RWPE2 (cell line): ENCODE measurements around the gene LAMA1.

ENCODE experiments used
- ATAC-seq: fragments of 200-7000 bp; cut with Tn5 transposase; 3 replicates; pipeline ENCODE4 v1.9.1; 2021; ENCODE audit warnings: low read depth
- DNase-seq: peaks from one replicate; pipeline ENCODE4 v3.0.0-alpha.2; 2020; ENCODE audit warnings: low spot score
- H3K27ac ChIP-seq: fragments of 450-650 bp; 2 replicates; pipeline ENCODE4 v1.5.1; 2017; ENCODE audit warnings: mild to moderate bottlenecking; ENCODE audit not compliant: poor library complexity, severe bottlenecking
- H3K27me3 ChIP-seq: fragments of 250-450 bp; sonication (Bioruptor Pico); 2 replicates; pipeline ENCODE4 v1.5.1; 2021; ENCODE audit warnings: mild to moderate bottlenecking, moderate library complexity; ENCODE audit not compliant: insufficient read depth, poor library complexity, severe bottlenecking
- H3K36me3 ChIP-seq: fragments of 250-450 bp; sonication (Bioruptor Pico); 2 replicates; pipeline ENCODE4 v1.5.1; 2020; ENCODE audit warnings: low read depth, mild to moderate bottlenecking, moderate library complexity
- H3K4me1 ChIP-seq: fragments of 250-450 bp; sonication (Bioruptor Pico); 2 replicates; pipeline ENCODE4 v1.5.1; 2021; ENCODE audit warnings: mild to moderate bottlenecking, moderate library complexity; ENCODE audit not compliant: insufficient read depth, poor library complexity, severe bottlenecking
- H3K4me3 ChIP-seq: fragments of 250-450 bp; sonication (Bioruptor Pico); 2 replicates; pipeline ENCODE4 v1.5.1; 2021; ENCODE audit warnings: mild to moderate bottlenecking, moderate library complexity; ENCODE audit not compliant: severe bottlenecking
- H3K9me3 ChIP-seq: fragments of 250-450 bp; sonication (Bioruptor Pico); 2 replicates; pipeline ENCODE4 v1.5.1; 2021; ENCODE audit warnings: mild to moderate bottlenecking, moderate library complexity; ENCODE audit not compliant: severe bottlenecking
- TF ChIP-seq, protein P1 (sequence below): fragments of 450-650 bp; IDR thresholded peaks from one replicate; pipeline ENCODE4 v1.5.1; 2017; ENCODE audit warnings: mild to moderate bottlenecking, moderate library complexity; ENCODE audit not compliant: poor library complexity, severe bottlenecking

Gene LAMA1

DNA sequence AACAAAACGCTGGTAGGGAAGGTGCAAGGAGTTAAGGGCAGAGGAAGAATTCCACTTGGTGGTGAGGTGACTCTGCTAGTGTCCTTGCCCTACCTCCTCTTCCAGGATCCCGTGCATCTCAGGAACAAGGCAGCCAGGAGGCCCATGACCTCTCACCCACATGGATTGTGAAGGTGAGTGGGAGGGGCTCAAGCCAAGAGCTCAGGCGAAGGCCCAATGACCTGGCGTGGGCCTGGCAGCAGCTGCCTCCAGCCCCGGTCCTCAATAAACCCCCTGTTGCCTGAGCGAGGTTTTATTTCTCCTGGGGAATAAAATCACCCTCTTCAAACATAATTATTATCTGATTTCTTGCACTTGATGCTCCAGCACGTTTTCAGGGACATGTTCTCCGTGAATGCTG, 28.2 kb downstream of the LAMA1 start:
- TF ChIP-seq, protein P1, sequence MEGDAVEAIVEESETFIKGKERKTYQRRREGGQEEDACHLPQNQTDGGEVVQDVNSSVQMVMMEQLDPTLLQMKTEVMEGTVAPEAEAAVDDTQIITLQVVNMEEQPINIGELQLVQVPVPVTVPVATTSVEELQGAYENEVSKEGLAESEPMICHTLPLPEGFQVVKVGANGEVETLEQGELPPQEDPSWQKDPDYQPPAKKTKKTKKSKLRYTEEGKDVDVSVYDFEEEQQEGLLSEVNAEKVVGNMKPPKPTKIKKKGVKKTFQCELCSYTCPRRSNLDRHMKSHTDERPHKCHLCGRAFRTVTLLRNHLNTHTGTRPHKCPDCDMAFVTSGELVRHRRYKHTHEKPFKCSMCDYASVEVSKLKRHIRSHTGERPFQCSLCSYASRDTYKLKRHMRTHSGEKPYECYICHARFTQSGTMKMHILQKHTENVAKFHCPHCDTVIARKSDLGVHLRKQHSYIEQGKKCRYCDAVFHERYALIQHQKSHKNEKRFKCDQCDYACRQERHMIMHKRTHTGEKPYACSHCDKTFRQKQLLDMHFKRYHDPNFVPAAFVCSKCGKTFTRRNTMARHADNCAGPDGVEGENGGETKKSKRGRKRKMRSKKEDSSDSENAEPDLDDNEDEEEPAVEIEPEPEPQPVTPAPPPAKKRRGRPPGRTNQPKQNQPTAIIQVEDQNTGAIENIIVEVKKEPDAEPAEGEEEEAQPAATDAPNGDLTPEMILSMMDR = no peak
- no peaks in the 10 kb centered on the region for H3K36me3 ChIP-seq
- no peak for ATAC-seq

DNA sequence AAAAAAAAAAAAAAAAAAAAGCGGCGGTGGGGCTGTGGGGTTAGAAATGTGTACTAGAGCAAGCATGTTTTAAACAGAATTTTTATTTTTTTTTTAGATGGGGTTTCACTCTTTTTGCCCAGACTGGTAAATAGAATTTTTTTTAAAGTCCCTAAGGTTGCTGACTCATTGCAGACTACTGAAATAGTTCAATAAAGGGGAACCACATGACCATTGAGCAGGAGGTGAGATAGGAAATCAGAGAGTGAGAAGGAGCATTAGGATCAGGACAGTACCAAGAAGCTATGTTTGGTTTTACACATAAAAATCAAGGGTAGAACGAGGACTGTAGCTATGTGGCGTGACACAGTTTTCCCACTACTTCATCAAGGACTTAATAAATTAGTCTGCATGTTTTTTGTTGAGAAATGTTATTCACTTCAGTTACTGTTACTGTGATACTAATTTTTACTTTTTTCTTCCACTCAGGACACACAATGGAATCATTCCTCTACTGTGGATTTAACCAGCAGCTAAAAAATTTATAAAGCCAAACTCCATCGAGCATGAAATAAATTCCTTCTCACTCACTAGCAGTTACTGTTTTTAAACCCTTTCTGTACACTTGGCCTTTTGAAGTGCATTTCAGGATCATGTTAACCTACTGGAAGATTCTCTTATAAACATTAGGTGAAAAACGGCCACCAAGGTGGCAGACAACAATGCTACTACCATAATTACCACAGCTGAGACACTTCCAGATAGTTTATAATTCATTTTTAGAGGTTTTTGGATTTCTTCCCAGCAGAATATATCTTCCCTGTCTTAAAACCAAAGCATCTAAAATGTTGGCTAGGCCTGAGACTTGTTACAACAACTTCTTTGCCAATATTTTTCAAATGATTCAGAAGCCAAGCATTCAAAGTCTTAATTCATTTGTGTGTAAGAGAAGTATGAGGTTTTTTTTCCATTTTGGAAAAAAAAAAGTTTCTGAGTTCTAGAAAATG, 33.2 kb downstream of the LAMA1 start:
- Histone ChIP-seq H3K27me3 (no peaks in the 10 kb centered on the region), H3K36me3 (no peaks in the 10 kb centered on the region), H3K4me1 (peaks cover 11% of the 10 kb centered on the region), H3K4me3 (no peak overlapping the region), H3K27ac (peak overlapping the region; percentile 83), H3K9me3 (no peaks in the 10 kb centered on the region)
- TF ChIP-seq, protein P1 = no peak
- ATAC-seq = peak; percentile 82
- no peak for DNase-seq

More for the DNA sequence above, 28.2 kb downstream of the LAMA1 start:
- Histone ChIP-seq H3K27ac (no peak overlapping the region), H3K9me3 (no peaks in the 10 kb centered on the region), H3K4me3 (no peak overlapping the region), H3K27me3 (no peaks in the 10 kb centered on the region), H3K4me1 (peaks cover 8% of the 10 kb centered on the region)
- no peak for DNase-seq

DNA sequence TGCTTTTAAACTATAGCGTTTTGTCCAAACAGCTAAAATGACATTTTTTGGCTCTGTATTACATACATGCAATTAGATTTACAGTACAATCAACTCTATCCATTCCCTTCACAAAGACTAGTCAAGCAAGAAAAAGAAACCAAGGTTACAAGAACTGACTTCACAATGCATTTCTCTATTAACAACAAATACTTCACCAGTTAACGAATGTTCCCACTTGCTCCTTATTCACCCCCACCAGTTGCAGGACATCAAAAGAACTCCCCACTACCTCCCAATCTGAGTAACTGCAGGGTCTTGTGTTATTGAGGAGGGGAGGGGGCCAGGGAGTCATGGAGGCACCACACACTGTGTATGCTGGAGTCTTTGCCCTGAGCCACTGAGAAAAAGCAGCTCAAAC, 34.9 kb downstream of the LAMA1 start:
- H3K4me3 ChIP-seq = no peak overlapping the region
- ATAC-seq (no peak), DNase-seq (no peak)
- no peaks in the 10 kb centered on the region for H3K9me3 ChIP-seq
- no peak overlapping the region for H3K27ac ChIP-seq
- no peaks in the 10 kb centered on the region for H3K27me3 ChIP-seq
- peaks cover 11% of the 10 kb centered on the region for H3K4me1 ChIP-seq
- TF ChIP-seq, protein P1 = no peak
- H3K36me3 ChIP-seq = no peaks in the 10 kb centered on the region

DNA sequence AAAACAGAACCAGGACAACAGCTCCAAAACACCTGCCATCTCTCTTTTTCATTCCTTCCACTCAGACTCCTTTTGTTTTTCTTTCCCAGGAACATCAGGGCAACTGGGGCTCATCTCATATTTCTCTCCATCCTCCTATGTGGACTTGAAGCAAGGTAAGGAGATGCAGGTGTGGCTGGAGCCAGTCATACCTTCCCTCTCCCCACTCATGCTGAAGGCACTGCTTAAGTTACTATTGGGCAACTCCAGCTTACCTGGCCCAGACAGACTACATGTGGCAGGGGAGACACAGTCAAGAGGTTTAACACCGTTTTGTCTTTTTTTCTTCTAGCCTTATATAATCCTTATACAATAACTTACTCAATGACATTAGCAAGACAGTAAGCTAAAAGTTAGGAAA, 38.4 kb downstream of the LAMA1 start:
- H3K27ac ChIP-seq = no peak overlapping the region
- no peak overlapping the region for H3K4me3 ChIP-seq
- H3K9me3 ChIP-seq = no peaks in the 10 kb centered on the region
- no peaks in the 10 kb centered on the region for H3K36me3 ChIP-seq
- DNase-seq = no peak
- H3K27me3 ChIP-seq = no peaks in the 10 kb centered on the region
- TF ChIP-seq, protein P1 = no peak
- no peak for ATAC-seq
- H3K4me1 ChIP-seq = peaks cover 2% of the 10 kb centered on the region

DNA sequence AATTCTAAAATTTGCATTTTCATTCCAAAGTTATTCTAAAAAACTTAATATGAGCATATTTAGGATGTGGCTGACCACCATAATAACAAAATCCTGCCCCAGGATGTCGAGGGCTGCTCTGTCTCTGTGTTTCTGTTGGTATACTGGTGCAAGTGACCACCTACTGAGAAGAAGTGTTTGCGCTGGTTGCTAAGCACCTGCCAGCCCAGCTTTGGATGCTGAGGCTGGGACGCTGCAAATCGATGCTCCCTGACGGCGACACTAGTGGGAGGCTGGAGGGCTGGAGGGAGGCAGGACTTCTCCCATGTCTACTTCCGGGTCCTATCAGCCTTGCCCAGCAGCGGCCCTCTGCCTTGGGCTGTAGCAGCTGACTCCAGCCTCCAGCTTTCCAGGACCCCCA, 45.0 kb downstream of the LAMA1 start:
- TF ChIP-seq, protein P1 = no peak
- Histone ChIP-seq H3K27me3 (no peaks in the 10 kb centered on the region), H3K36me3 (no peaks in the 10 kb centered on the region), H3K4me3 (no peak overlapping the region), H3K9me3 (no peaks in the 10 kb centered on the region), H3K27ac (no peak overlapping the region), H3K4me1 (no peaks in the 10 kb centered on the region)
- ATAC-seq (no peak), DNase-seq (no peak)
